H7 (cell line): ENCODE results near the gene SRXN1. TPM values are rescaled to one million over a fixed set of nuclear protein-coding genes. Genes with fewer than 3 reads are reported as not detected.

ENCODE experiments used
- DNase-seq: peaks from one replicate; pipeline ENCODE4 v3.0.0; 2012
- H3K27me3 ChIP-seq: 2 replicates; pipeline ENCODE4 v1.6.0; 2011; ENCODE audit warnings: mild to moderate bottlenecking, low read length; ENCODE audit not compliant: control insufficient read depth, insufficient read depth
- H3K36me3 ChIP-seq: replicated peaks from 2 replicates; pipeline ENCODE4 v1.5.1; 2011; ENCODE audit warnings: low read length; ENCODE audit not compliant: control insufficient read depth, insufficient read depth
- H3K4me3 ChIP-seq: 2 replicates; pipeline ENCODE4 v1.5.1; 2011; ENCODE audit warnings: low read depth, mild to moderate bottlenecking, control low read depth, low read length, moderate library complexity; ENCODE audit not compliant: insufficient read depth
- total RNA-seq: library from RNA; depleted of rRNA; stranded (reverse); fragments of >200 nt; shearing (Covaris generic); gene quantifications from 2 replicates; pipeline ENCODE4 v1.2.3, GENCODE V29; 2014

Gene SRXN1
- total RNA-seq, 1 experiment from 2014 or later, result 34.7 TPM

- no peaks in the 10 kb centered on the region for H3K36me3 ChIP-seq
- H3K4me3 ChIP-seq, result no peak overlapping the region
- DNase-seq, result peak; percentile 49
- H3K27me3 ChIP-seq, result no peaks in the 10 kb centered on the region
Measured at GRCh38 chr20:640674-641515, 12.1 kb downstream of the SRXN1 start.

GRCh38 chr20:638579-638978 is 14.4 kb downstream of the SRXN1 start:
- H3K4me3 ChIP-seq, result no peak overlapping the region
- no peak for DNase-seq
- H3K27me3 ChIP-seq, result 0 out of 2 replicates have a peak, but pooled peaks cover 1% of the 10 kb centered on the region
- H3K36me3 ChIP-seq, result no peaks in the 10 kb centered on the region

DNA sequence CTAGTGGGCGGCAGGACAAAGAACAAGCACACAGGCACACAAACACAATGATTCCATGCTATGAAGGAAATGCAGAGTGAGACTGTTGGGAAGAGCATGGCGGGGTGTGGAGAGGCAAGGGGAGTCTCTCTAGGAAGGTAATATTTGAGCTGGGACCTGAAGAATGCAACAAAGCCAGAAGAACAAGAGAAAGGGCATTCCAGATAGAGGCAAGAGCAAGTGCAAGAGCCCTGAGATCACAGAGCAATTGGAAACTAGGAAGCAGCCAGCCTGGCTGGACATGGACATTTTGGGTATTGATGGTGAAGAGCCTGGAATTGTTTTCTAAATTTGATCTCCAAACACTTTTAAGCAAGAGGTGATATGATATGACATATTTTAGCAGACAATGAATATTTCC is 15.4 kb downstream of the SRXN1 start:
- no peaks in the 10 kb centered on the region for H3K36me3 ChIP-seq
- H3K4me3 ChIP-seq, result no peak overlapping the region
- 0 out of 2 replicates have a peak, but pooled peaks cover 1% of the 10 kb centered on the region for H3K27me3 ChIP-seq
- DNase-seq, result no peak

DNA sequence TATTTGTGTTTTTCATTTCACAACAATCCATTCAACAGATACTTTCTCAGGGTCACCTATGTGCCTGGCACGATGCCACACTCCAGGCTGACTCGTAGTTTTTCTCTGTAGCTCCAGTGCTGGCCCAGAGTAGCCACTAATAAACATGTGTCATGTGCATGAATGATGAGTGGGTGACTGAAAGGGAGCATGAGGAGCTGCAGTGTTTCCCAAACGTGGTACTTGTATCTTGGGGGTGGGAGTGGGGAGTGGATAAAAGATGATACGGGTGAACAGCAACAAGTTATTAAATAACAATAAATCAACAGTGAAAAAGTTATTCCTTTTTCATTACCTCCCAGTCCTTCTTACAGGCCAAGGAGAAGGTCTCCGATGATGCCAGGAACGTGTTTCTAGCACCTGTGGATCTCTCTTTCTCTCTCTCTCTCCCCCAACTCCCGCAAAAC is 17.1 kb downstream of the SRXN1 start:
- no peak for DNase-seq
- H3K36me3 ChIP-seq, result no peaks in the 10 kb centered on the region
- H3K27me3 ChIP-seq, result 0 out of 2 replicates have a peak, but pooled peaks cover 1% of the 10 kb centered on the region
- H3K4me3 ChIP-seq, result no peak overlapping the region

DNA sequence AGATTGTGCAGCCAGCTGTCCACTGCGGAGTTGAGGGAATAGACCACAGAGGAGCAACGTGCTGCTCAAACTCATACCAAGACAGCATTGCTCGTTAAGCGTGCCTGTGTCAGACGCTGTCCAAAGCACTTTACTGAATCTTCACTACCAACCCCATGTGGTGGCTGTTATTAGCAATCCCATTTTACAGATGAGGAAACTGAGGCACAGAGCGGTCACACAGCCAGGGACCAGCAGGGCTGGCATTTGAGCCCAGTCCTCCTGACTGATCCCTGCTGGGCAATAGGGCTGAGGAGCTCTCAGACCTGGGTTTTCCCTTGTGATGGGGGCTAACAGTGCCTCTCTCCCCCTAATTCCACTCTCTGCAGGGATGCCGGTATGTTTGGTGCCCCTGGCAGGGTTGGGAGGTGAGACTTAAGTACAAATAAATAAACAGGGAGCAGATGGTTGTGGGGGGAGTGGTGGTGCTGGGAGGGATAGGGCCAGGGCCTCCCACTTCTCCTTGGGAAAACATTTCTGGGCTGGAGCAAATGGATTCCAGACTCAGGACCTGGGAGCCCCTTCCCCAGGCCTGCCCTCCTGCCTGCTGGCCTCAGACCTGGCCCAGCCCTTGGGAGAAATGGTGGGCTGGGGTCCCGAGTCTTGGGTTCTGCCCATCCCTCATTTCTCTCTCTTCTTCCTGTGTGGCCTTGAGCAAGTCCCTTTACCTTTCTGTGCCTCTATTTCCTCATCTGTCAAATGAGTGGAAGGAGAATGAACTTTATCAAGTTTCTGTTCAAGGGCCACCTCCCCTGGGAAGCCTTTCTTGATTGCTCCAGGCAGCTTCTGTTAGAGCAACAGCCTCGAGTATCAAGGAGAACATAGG is 17.7 kb downstream of the SRXN1 start:
- H3K4me3 ChIP-seq, result no peak overlapping the region
- H3K36me3 ChIP-seq, result no peaks in the 10 kb centered on the region
- peak; percentile 30 for DNase-seq
- 0 out of 2 replicates have a peak, but pooled peaks cover 1% of the 10 kb centered on the region for H3K27me3 ChIP-seq

DNA sequence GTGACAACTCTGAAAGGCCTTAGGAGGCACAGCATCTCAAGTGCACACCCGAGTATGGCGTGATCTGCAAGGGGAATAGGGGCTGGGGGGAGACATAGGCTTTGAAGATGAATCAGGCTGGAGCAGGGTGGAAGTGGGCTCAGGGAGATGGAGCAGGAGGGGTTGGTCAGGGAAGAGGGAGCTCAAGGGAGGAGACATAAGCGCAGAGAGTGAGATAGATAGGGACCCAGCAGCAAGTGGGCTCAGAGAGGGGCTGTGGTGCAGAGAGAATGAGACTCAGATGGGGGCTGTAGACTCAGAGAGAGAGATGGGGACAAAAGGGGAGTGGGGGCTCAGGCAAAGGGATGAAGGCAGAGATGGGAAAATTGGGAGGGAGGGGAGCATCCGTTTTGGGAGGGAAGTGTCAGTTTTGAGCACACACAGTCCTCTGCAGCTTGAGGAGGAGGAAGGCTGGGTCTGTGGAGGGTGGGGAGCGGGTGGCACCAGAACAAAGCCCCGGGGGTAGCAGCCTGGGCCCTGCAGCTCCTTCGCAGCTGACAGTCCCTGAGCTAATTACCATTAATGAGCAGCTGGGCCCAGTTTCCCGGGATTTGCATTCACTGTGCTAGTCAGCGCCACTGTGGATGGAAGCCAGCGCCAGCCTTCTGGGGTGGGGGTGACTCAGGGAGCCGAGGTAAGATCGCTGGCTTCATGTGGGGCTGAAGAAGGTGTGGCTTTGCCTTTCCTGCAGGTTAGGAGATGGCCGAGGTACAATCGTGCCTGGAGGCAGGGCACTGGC is 18.7 kb downstream of the SRXN1 start:
- DNase-seq, result peak; percentile 55

GRCh38 chr20:631101-631500 is 21.9 kb downstream of the SRXN1 start:
- no peak for DNase-seq
- H3K27me3 ChIP-seq, result 0 out of 2 replicates have a peak, but pooled peaks cover 1% of the 10 kb centered on the region
- no peak overlapping the region for H3K4me3 ChIP-seq
- no peaks in the 10 kb centered on the region for H3K36me3 ChIP-seq

More for the DNA sequence above, 18.7 kb downstream of the SRXN1 start:
- Histone ChIP-seq H3K36me3 (no peaks in the 10 kb centered on the region), H3K4me3 (no peak overlapping the region), H3K27me3 (0 out of 2 replicates have a peak, but pooled peaks cover 1% of the 10 kb centered on the region)

- DNase-seq, result no peak
- H3K36me3 ChIP-seq, result no peaks in the 10 kb centered on the region
- no peaks in the 10 kb centered on the region for H3K27me3 ChIP-seq
Measured at GRCh38 chr20:626579-626978, 26.4 kb downstream of the SRXN1 start.

GRCh38 chr20:625360-625932 is 27.6 kb downstream of the SRXN1 start:
- H3K36me3 ChIP-seq, result no peaks in the 10 kb centered on the region
- H3K27me3 ChIP-seq, result no peaks in the 10 kb centered on the region
- DNase-seq, result no peak
- no peak overlapping the region for H3K4me3 ChIP-seq

More at GRCh38 chr20:626579-626978, 26.4 kb downstream of the SRXN1 start:
- H3K4me3 ChIP-seq, result no peak overlapping the region

DNA sequence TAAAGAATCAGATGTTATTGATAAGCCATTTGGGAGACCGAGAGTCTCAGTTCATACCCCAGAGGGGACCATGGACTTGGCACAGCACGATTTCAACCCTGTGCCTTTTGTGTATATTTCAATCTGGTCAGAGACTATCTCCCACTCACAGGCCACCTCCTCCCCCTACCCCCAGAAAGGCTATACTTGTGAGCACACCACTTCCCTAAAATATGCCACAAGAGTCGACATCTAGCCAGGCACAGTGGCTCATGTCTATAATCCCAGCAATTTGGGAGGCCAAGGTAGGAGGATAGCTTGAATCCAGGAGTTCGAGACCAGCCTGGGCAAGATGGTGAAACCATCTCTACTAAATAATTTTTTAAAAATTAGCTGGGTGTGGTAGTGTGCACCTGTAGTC is 29.3 kb downstream of the SRXN1 start:
- no peaks in the 10 kb centered on the region for H3K27me3 ChIP-seq
- H3K4me3 ChIP-seq, result no peak overlapping the region
- no peaks in the 10 kb centered on the region for H3K36me3 ChIP-seq
- no peak for DNase-seq

GRCh38 chr20:623021-623420 is 30.0 kb downstream of the SRXN1 start:
- Histone ChIP-seq H3K4me3 (no peak overlapping the region), H3K27me3 (no peaks in the 10 kb centered on the region), H3K36me3 (no peaks in the 10 kb centered on the region)
- DNase-seq, result no peak

GRCh38 chr20:622161-622560 is 30.8 kb downstream of the SRXN1 start:
- no peaks in the 10 kb centered on the region for H3K36me3 ChIP-seq
- H3K27me3 ChIP-seq, result no peaks in the 10 kb centered on the region
- DNase-seq, result no peak
- H3K4me3 ChIP-seq, result no peak overlapping the region

DNA sequence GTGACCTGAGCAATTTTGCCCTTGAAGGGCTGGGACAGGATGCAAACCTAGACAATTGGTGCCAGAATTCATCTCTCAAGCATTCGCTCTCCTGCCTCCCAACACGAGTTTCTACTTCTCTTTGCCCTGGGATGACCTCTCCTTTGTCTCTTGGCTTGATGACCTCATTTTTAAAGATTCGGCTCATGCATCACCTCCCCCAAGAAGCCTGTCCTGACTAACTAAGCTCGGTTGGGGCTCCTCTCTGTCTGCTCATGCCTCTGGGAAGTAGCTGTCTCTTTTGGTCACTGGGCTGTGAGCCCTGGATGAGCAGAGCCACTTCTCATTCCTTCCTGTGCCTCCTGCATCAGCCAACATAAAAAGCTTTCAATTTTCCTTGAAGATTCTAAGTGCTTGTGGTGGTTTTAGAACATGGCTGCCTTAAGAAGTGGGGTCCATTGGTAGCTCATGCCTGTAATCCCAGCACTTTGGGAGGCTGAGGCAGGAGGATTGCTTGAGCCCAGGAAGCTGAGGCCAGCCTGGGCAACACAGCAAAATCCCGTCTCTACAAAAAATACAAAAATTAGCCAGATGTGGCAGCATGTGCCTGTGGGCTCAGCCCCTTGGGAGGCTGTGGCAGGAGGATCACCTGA is 31.8 kb downstream of the SRXN1 start:
- Histone ChIP-seq H3K36me3 (no peaks in the 10 kb centered on the region), H3K4me3 (no peak overlapping the region), H3K27me3 (no peaks in the 10 kb centered on the region)
- DNase-seq, result no peak
